Astrocyte of the spinal cord (primary cell): Measurements from ENCODE around the gene UBE4A.

Source experiments
- DNase-seq: peaks from one replicate; pipeline ENCODE4 v3.0.0; 2011; ENCODE audit warnings: low read depth, low spot score
- H3K4me3 ChIP-seq: 2 replicates; pipeline ENCODE4 v1.5.1; 2011; ENCODE audit warnings: low read depth, mild to moderate bottlenecking, low read length, moderate library complexity
- CTCF ChIP-seq: IDR thresholded peaks from 2 replicates; pipeline ENCODE4 v1.5.1; 2012; ENCODE audit warnings: low read depth, mild to moderate bottlenecking, low read length, inconsistent platforms
- in situ Hi-C: cut with HindIII; loops from 2 replicates; pipeline ENCODE4 v1.10.0; 2017; ENCODE audit warnings: low sequenced_read_pairs

The UBE4A gene

GRCh38 chr11:118417801-118418200 lies 58.4 kb downstream of the UBE4A start:
- no peak for DNase-seq
- H3K4me3 ChIP-seq = no peak overlapping the region
- in situ Hi-C loops = no loop called here
- TF ChIP-seq CTCF = no peak

- DNase-seq = no peak
- TF ChIP-seq CTCF = no peak
- in situ Hi-C loops = no loop called here
- no peak overlapping the region for H3K4me3 ChIP-seq
These were observed 59.4 kb downstream of the UBE4A start for GRCh38 chr11:118418766-118419165.

GRCh38 chr11:118427707-118428106 lies 68.3 kb downstream of the UBE4A start:
- in situ Hi-C loops = no loop called here

GRCh38 chr11:118430956-118431355 lies 71.6 kb downstream of the UBE4A start:
- DNase-seq = no peak
- in situ Hi-C loops = no loop called here
- no peak overlapping the region for H3K4me3 ChIP-seq
- TF ChIP-seq CTCF = peak; percentile 16

More at GRCh38 chr11:118427707-118428106, 68.3 kb downstream of the UBE4A start:
- H3K4me3 ChIP-seq = no peak overlapping the region
- TF ChIP-seq CTCF = no peak
- no peak for DNase-seq

- peak overlapping the region; percentile 64 for H3K4me3 ChIP-seq
- in situ Hi-C loops = no loop called here
- peak; percentile 39 for DNase-seq
- no peak for TF ChIP-seq CTCF
These were observed 74.7 kb downstream of the UBE4A start for GRCh38 chr11:118434123-118434552.

- TF ChIP-seq CTCF = no peak
- H3K4me3 ChIP-seq = peak overlapping the region; percentile 64
- DNase-seq = peak; percentile 36
- in situ Hi-C loops = no loop called here
These were observed 75.3 kb downstream of the UBE4A start for GRCh38 chr11:118434553-118435289.
